GM10248 (cell line): ENCODE measurements around the gene ACVR1B.

Source experiments
- CTCF ChIA-PET: fragments of 300-600 bp; sonication (Branson Sonifier 250); formaldehyde crosslinking; extraction: SDS; loops from one replicate; lab custom pipeline; 2021; ENCODE audit warnings: antibody characterized with exemption; lab: Yijun Ruan, JAX
- POLR2A ChIA-PET: fragments of 350-650 bp; sonication (Branson Sonifier 250); formaldehyde crosslinking; extraction: SDS; loops from one replicate; lab custom pipeline; 2020; ENCODE audit warnings: antibody characterized with exemption; lab: Yijun Ruan, JAX
- DNase-seq: peaks from one replicate; pipeline ENCODE4 v3.0.0; 2012; ENCODE audit errors: extremely low spot score
- CTCF ChIP-seq: IDR thresholded peaks from 2 replicates; pipeline ENCODE4 v1.5.1; 2012; ENCODE audit warnings: mild to moderate bottlenecking, low read depth; ENCODE audit errors: extremely low read depth, missing control alignments, control extremely low read depth

The ACVR1B gene

GRCh38 chr12:51949342-51950030 is 2.0 kb upstream of the ACVR1B start:
- ChIA-PET CTCF (interaction anchor here (0.7 to 2.1 kb wide), 5 partner anchors 10 to 43 kb away, joined by 3 to 8 read pairs (median 7); no protein-coding TSS in a partner anchor), POLR2A (no interaction called here)
- DNase-seq, result no peak
- no peak for TF ChIP-seq CTCF

- DNase-seq, result no peak
- no peak for TF ChIP-seq CTCF
- ChIA-PET POLR2A (no interaction called here), CTCF (interaction anchor here (0.6 to 2.1 kb wide), 6 partner anchors 8 to 172 kb away, joined by 3 to 8 read pairs (median 5); no protein-coding TSS in a partner anchor)
Observed at GRCh38 chr12:51950682-51951198, 759 bp upstream of the ACVR1B start.

- ChIA-PET POLR2A (no interaction called here), CTCF (interaction anchor here (1.4 kb wide), 1 partner anchor 74 kb away, joined by 4 read pairs; no protein-coding TSS in a partner anchor)
- no peak for TF ChIP-seq CTCF
- no peak for DNase-seq
Observed at GRCh38 chr12:51951843-51952722, 584 bp downstream of the ACVR1B start.

GRCh38 chr12:51953089-51953488 is 1.6 kb downstream of the ACVR1B start:
- POLR2A ChIA-PET, result no interaction called here
- no peak for TF ChIP-seq CTCF
- CTCF ChIA-PET, result no interaction called here
- DNase-seq, result no peak

- no peak for TF ChIP-seq CTCF
- DNase-seq, result no peak
- ChIA-PET CTCF (no interaction called here), POLR2A (no interaction called here)
Observed at GRCh38 chr12:51953864-51954263, 2.4 kb downstream of the ACVR1B start.
